CD14-positive monocyte (primary cell): ENCODE results near the gene TSPAN31. TPM values are rescaled to one million over a fixed set of nuclear protein-coding genes. Genes with fewer than 3 reads are reported as not detected.

Experiments used
- DNase-seq, 3 donors: peaks; one replicate each; pipeline ENCODE4 v3.0.0-alpha.2; 2011 to 2022
- H2AFZ ChIP-seq: 2 replicates; pipeline ENCODE4 v1.6.0; 2012; ENCODE audit warnings: mild to moderate bottlenecking, low read depth, low read length, inconsistent platforms; ENCODE audit not compliant: insufficient read depth, poor library complexity, severe bottlenecking
- H3K27ac ChIP-seq, 2 donors: 1 replicate in 1 of 2; 2 replicates in 1 of 2; pipeline ENCODE4 v1.5.1; 2012 to 2013; ENCODE audit warnings: low read length in 2 of 2, control low read depth in 1 of 2, inconsistent platforms in 1 of 2, low read depth in 1 of 2, mild to moderate bottlenecking in 1 of 2
- H3K27me3 ChIP-seq, 2 donors: one replicate each; pipeline versions ENCODE4 v1.6.0 to v1.6.1; 2011 to 2013; ENCODE audit warnings: low read length in 2 of 2; ENCODE audit not compliant: control insufficient read depth in 2 of 2, insufficient read depth in 2 of 2
- H3K36me3 ChIP-seq, 2 donors: replicated peaks in 1 of 2; 1 replicate in 1 of 2; 2 replicates in 1 of 2; pipeline versions ENCODE4 v1.5.1 to v1.6.1; 2012 to 2013; ENCODE audit warnings: low read length in 2 of 2, control low read depth in 1 of 2, inconsistent platforms in 1 of 2, mild to moderate bottlenecking in 1 of 2; ENCODE audit not compliant: insufficient read depth in 2 of 2, control insufficient read depth in 1 of 2
- H3K4me1 ChIP-seq, 2 donors: 1 replicate in 1 of 2; 2 replicates in 1 of 2; pipeline versions ENCODE4 v1.5.1 to v1.6.1; 2012 to 2013; ENCODE audit warnings: low read length in 2 of 2, control low read depth in 1 of 2, inconsistent platforms in 1 of 2, mild to moderate bottlenecking in 1 of 2, moderate library complexity in 1 of 2; ENCODE audit not compliant: insufficient read depth in 2 of 2, control insufficient read depth in 1 of 2
- H3K4me2 ChIP-seq: replicated peaks from 2 replicates; pipeline ENCODE3; 2012; ENCODE audit warnings: low read length, moderate library complexity, mild to moderate bottlenecking; ENCODE audit not compliant: poor library complexity, severe bottlenecking; ENCODE audit errors: extremely low read depth
- H3K4me3 ChIP-seq, 3 experiments: fragments of 200-600 bp in 1 of 3; sonication (generic) in 1 of 3; replicated peaks in 1 of 3; 1 replicate in 2 of 3; 2 replicates in 1 of 3; pipeline ENCODE4 v1.5.1; 2011 to 2013; ENCODE audit warnings: low read length in 3 of 3, mild to moderate bottlenecking in 3 of 3, control low read depth in 2 of 3, low read depth in 2 of 3, inconsistent platforms in 1 of 3, moderate library complexity in 1 of 3
- H3K79me2 ChIP-seq: 2 replicates; pipeline ENCODE4 v1.6.0; 2012; ENCODE audit warnings: mild to moderate bottlenecking, control low read depth, inconsistent platforms, low read length, moderate library complexity; ENCODE audit not compliant: insufficient read depth
- H3K9ac ChIP-seq: 2 replicates; pipeline ENCODE4 v1.6.0; 2017; ENCODE audit warnings: low read length, mild to moderate bottlenecking; ENCODE audit not compliant: insufficient read depth, poor library complexity, severe bottlenecking
- H3K9me3 ChIP-seq, 2 donors: replicated peaks in 1 of 2; 1 replicate in 1 of 2; 2 replicates in 1 of 2; pipeline versions ENCODE4 v1.5.1 to v1.6.1; 2012 to 2013; ENCODE audit warnings: low read length in 2 of 2, control low read depth in 1 of 2; ENCODE audit not compliant: control insufficient read depth in 1 of 2, insufficient read depth in 1 of 2
- H4K20me1 ChIP-seq: 2 replicates; pipeline ENCODE4 v1.6.0; 2012; ENCODE audit warnings: mild to moderate bottlenecking, low read length, control low read depth, moderate library complexity; ENCODE audit not compliant: insufficient read depth
- H3K27ac Mint-ChIP-seq, 7 donors: one replicate each; pipeline ENCODE4 v1.8.0; 2020; ENCODE audit warnings: mild to moderate bottlenecking in 7 of 7, mixed read lengths in 7 of 7, moderate library complexity in 6 of 7, inconsistent platforms in 2 of 7
- H3K27me3 Mint-ChIP-seq, 3 donors: one replicate each; pipeline ENCODE4 v1.8.0; 2021 to 2022; ENCODE audit warnings: low read depth in 3 of 3, mild to moderate bottlenecking in 3 of 3, mixed read lengths in 3 of 3, moderate library complexity in 3 of 3, inconsistent platforms in 1 of 3
- H3K36me3 Mint-ChIP-seq, 2 donors: one replicate each; pipeline ENCODE4 v1.8.0; 2020; ENCODE audit warnings: mixed read lengths in 2 of 2, inconsistent platforms in 1 of 2, mild to moderate bottlenecking in 1 of 2
- H3K4me1 Mint-ChIP-seq: one replicate; pipeline ENCODE4 v1.8.0; 2020; ENCODE audit warnings: mild to moderate bottlenecking, mixed read lengths
- H3K4me3 Mint-ChIP-seq, 2 donors: one replicate each; pipeline ENCODE4 v1.8.0; 2020; ENCODE audit warnings: mild to moderate bottlenecking in 2 of 2, mixed read lengths in 2 of 2, moderate library complexity in 1 of 2
- H3K9me3 Mint-ChIP-seq, 7 donors: one replicate each; pipeline ENCODE4 v1.8.0; 2020 to 2022; ENCODE audit warnings: mixed read lengths in 7 of 7, mild to moderate bottlenecking in 6 of 7, moderate library complexity in 6 of 7, inconsistent platforms in 2 of 7
- CTCF ChIP-seq: fragments of 200-600 bp; IDR thresholded peaks from one replicate; pipeline ENCODE4 v1.8.0; 2022; ENCODE audit warnings: antibody characterized with exemption, mild to moderate bottlenecking
- WGBS: methylation state at CpG from one replicate; pipeline ENCODE4 v1.1.5; 2013; ENCODE audit warnings: missing lambda C conversion rate; ENCODE audit not compliant: insufficient coverage; 5-methylcytosine and 5-hydroxymethylcytosine counted together
- intact Hi-C, 2 donors: fragments of 100-400 bp; cut with micrococcal nuclease; formaldehyde crosslinking; loops; one replicate each; pipeline versions ENCODE4 v1.15.0 to v1.15.1; 2023
- polyA plus RNA-seq, 3 donors: library from polyadenylated mRNA; depleted of rRNA in 1 of 3; unstranded in 2 of 3; stranded (reverse) in 1 of 3; fragments of 300-500 nt in 2 of 3; fragments of >200 nt in 1 of 3; fragmentation: Illumina TruSeq in 2 of 3; gene quantifications; 1 replicate in 2 of 3; 2 replicates in 1 of 3; pipeline ENCODE4 v1.2.3, GENCODE V29; 2012 to 2021

The TSPAN31 gene
- polyA plus RNA-seq, 3 donors, result 20.6 to 48.1 (median 43.0) TPM

GRCh38 chr12:57762463-57762862 is 17.6 kb downstream of the TSPAN31 start:
- peaks cover 28 to 29% of the 10 kb centered on the region in 2 donors for H3K4me1 ChIP-seq
- no peak overlapping the region for H3K4me3 ChIP-seq
- H2AFZ ChIP-seq, result no peak overlapping the region
- no peak overlapping the region for H3K4me2 ChIP-seq
- peaks cover 36 to 48% of the 10 kb centered on the region in 2 donors for H3K27me3 ChIP-seq
- no peak overlapping the region for H3K27ac ChIP-seq
- peaks cover 6 to 14% of the 10 kb centered on the region in 2 donors for H3K36me3 ChIP-seq
- intact Hi-C loops, result no loop called here
- no peak overlapping the region for H3K4me3 Mint-ChIP-seq
- TF ChIP-seq CTCF, result no peak
- H3K9me3 ChIP-seq, result peaks cover 0 to 12% of the 10 kb centered on the region in 2 donors
- H3K36me3 Mint-ChIP-seq, result peaks cover 14% of the 10 kb centered on the region in 2 donors
- WGBS, result 92% methylated on average over 2 of the region's 2 CpGs
- peaks cover 29% of the 10 kb centered on the region for H3K4me1 Mint-ChIP-seq
- peaks cover 45 to 47% (median 46%) of the 10 kb centered on the region in 3 donors for H3K27me3 Mint-ChIP-seq
- DNase-seq, result no peak
- H3K9me3 Mint-ChIP-seq, result peaks cover 0 to 18% (median 6%) of the 10 kb centered on the region in 7 donors
- no peak overlapping the region for H3K27ac Mint-ChIP-seq
- H3K9ac ChIP-seq, result no peak overlapping the region
- H4K20me1 ChIP-seq, result no peaks in the 10 kb centered on the region
- no peaks in the 10 kb centered on the region for H3K79me2 ChIP-seq

GRCh38 chr12:57763881-57764661 is 19.2 kb downstream of the TSPAN31 start:
- H3K27me3 Mint-ChIP-seq, result peaks cover 51 to 55% (median 52%) of the 10 kb centered on the region in 3 donors
- Histone ChIP-seq H3K4me2 (peak overlapping the region; percentile 81), H3K36me3 (peaks cover 0 to under 1% of the 10 kb centered on the region in 2 donors), H2AFZ (no peak overlapping the region), H3K4me1 (peaks cover 28 to 29% of the 10 kb centered on the region in 2 donors), H3K4me3 (peak overlapping the region in 1 of 3 experiments; percentile 73), H4K20me1 (no peaks in the 10 kb centered on the region), H3K9me3 (peaks cover 0 to 13% of the 10 kb centered on the region in 2 donors), H3K27ac (no peak overlapping the region), H3K27me3 (peaks cover 37 to 56% of the 10 kb centered on the region in 2 donors), H3K9ac (no peak overlapping the region), H3K79me2 (no peaks in the 10 kb centered on the region)
- peak overlapping the region in 2 of 7 donors; percentile 6 to 12 for H3K27ac Mint-ChIP-seq
- H3K4me1 Mint-ChIP-seq, result peaks cover 31% of the 10 kb centered on the region
- intact Hi-C loops, result no loop called here
- WGBS, result 78% methylated on average over 4 of the region's 6 CpGs
- H3K36me3 Mint-ChIP-seq, result peaks cover 12 to 18% of the 10 kb centered on the region in 2 donors
- DNase-seq, result no peak
- peak overlapping the region; percentile 3 to 95 for H3K4me3 Mint-ChIP-seq
- TF ChIP-seq CTCF, result no peak
- peaks cover 0 to 18% (median 5%) of the 10 kb centered on the region in 7 donors for H3K9me3 Mint-ChIP-seq
